HPDE6-E6E7 (cell line): Measurements from ENCODE around the gene CPNE2.
A peak's percentile ranks its signal among the peaks of the same experiment; 100 is the strongest.

Experiments used
- DNase-seq: peaks from one replicate; pipeline ENCODE4 v3.0.0; 2011; ENCODE audit warnings: missing footprints; ENCODE audit errors: extremely low spot score

The CPNE2 gene

GRCh38 chr16:57192720-57193486 is 100.5 kb downstream of the CPNE2 start:
- no peak for DNase-seq

- DNase-seq = peak; percentile 88
Measured at GRCh38 chr16:57194512-57194911, 102.1 kb downstream of the CPNE2 start.

DNA sequence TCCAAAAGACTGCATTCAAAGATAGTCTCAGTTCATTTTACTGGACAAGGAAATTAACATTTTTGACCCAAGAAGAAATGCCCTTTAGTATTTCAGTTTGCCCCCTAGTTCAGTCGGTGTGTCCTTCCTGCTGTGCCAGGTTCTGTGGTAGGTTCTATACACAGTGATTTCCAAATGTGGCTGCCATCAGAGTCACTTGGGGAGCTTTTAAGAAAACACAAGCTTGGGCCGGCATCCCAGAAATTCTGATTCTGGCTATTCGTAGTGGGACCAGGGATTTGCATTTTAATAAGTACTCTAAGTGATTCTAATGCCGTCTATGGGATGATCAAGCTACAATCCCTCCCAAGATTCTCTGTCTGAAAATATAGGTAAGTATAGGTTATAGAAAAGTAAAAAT is 103.9 kb downstream of the CPNE2 start:
- no peak for DNase-seq

DNA sequence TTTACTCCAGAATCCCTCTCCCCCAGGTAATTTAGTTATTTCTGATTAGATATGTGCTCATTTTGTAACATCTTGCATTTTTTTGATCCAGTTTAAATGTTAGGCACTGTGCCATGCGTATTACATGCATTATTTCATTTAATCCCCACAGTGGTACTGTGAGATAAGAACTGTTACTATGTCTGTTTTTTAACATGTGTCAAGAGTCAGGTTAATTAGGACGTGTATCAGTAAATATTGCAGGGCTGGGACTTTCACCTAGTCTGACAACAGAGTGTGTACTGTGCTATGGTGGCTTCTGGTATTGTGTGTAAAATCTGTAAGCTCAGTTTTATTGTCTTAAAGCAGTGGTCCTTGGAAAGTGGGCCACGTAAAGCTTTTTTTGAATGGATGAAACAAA is 104.4 kb downstream of the CPNE2 start:
- no peak for DNase-seq
